KBM-7 (cell line): Measurements from ENCODE around the gene SNAP25.

Experiments
- DNase-seq: peaks from one replicate; pipeline ENCODE4 v3.0.0-alpha.2; 2015
- in situ Hi-C: fragments of 300-500 bp; cut with MboI; formaldehyde crosslinking; loops from 2 replicates; pipeline ENCODE4 v1.14.3; 2020; ENCODE audit warnings: low sequenced_read_pairs, low pct_unique_long_range_greater_than_20kb, mixed read lengths

SNAP25 gene

GRCh38 chr20:10352934-10353824 is 134.5 kb downstream of the SNAP25 start:
- in situ Hi-C loops = no loop called here
- no peak for DNase-seq

- DNase-seq = no peak
- in situ Hi-C loops = no loop called here
Measured at GRCh38 chr20:10356628-10357027, 138.0 kb downstream of the SNAP25 start.
